Left lung (tissue), 10 donors: ENCODE measurements around the gene GALNT17. TPM values are rescaled to one million over a fixed set of nuclear protein-coding genes. Genes with fewer than 3 reads are reported as not detected.

Source experiments
- ATAC-seq: fragments of 200-7000 bp; cut with Tn5 transposase; one replicate; pipeline ENCODE4 v1.9.1; 2020; ENCODE audit warnings: moderate library complexity
- DNase-seq, 4 donors: peaks; one replicate each; pipeline ENCODE4 v3.0.0-alpha.2; 2013 to 2020
- H3K27ac ChIP-seq, 2 donors: fragments of 200-600 bp; sonication (generic) in 1 of 2; one replicate each; pipeline versions ENCODE4 v1.5.0 to v1.8.0; 2020 to 2021
- H3K27me3 ChIP-seq, 2 donors: fragments of 200-600 bp; sonication (generic) in 1 of 2; one replicate each; pipeline versions ENCODE4 v1.5.0 to v1.8.0; 2020 to 2021
- H3K36me3 ChIP-seq, 2 donors: fragments of 200-600 bp; sonication (generic) in 1 of 2; one replicate each; pipeline versions ENCODE4 v1.5.0 to v1.8.0; 2020 to 2021
- H3K4me1 ChIP-seq, 2 donors: fragments of 200-600 bp; one replicate each; pipeline ENCODE4 v1.8.0; 2021
- H3K4me3 ChIP-seq, 2 donors: fragments of 200-600 bp; sonication (generic) in 1 of 2; one replicate each; pipeline versions ENCODE4 v1.5.0 to v1.8.0; 2020 to 2021; ENCODE audit warnings: mild to moderate bottlenecking in 1 of 2
- H3K9me3 ChIP-seq, 2 donors: fragments of 200-600 bp; sonication (generic) in 1 of 2; one replicate each; pipeline versions ENCODE4 v1.5.0 to v1.8.0; 2020 to 2021
- intact Hi-C, 2 donors: fragments of 100-400 bp; cut with DNase I; formaldehyde crosslinking; loops; one replicate each; pipeline versions ENCODE4 v1.11.2 to v1.14.2; 2022
- polyA plus RNA-seq, 6 donors: library from polyadenylated mRNA; unstranded; fragments of 120-200 nt; gene quantifications; one replicate each; pipeline ENCODE4 v1.2.1, GENCODE V29; 2013; ENCODE audit not compliant: insufficient read length in 6 of 6
- total RNA-seq, 2 donors: library from RNA; stranded (reverse); fragmentation: NEBNext Ultra II Directional; extraction: Animal tissue kit (Norgen Biotek cat#: 25700); gene quantifications; one replicate each; pipeline ENCODE4 v1.2.1, GENCODE V29; 2021
- TF ChIP-seq, protein P1 (sequence below), 2 donors: fragments of 200-600 bp; sonication (generic) in 1 of 2; IDR thresholded peaks; one replicate each; pipeline versions ENCODE4 v1.5.0 to v1.8.0; 2021; ENCODE audit warnings: antibody characterized with exemption in 2 of 2
- donor health status: DM: no; HTN: yes; CAD: no.
- donor health status: DM: no; HTN: no; CAD: no.

Gene GALNT17
- total and polyA plus RNA-seq, 8 donors, result 2.4 to 19.1 (median 9.7) TPM

DNA sequence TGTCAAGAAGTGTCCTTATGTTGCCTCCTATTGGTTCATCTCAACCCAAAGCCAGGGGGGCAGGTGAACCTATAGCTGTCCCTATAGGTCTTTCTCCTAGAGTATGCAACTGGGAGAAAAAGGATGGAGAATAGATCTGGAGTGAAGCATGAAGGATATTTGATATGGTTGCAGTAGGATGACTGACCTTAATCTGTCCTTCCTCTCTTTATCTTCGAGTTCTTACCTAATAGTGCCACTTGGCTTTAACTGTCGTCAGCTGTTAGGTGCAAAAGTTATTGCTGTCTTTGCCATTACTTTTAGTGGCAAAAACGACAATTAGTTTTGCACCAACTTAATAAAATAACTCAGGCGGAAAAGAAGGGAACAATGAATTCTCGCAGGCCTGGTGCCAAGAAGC lies 196.0 kb downstream of the GALNT17 start:
- H3K27me3 ChIP-seq, result no peaks in the 10 kb centered on the region
- intact Hi-C loops, result no loop called here
- DNase-seq (no peak), ATAC-seq (no peak)
- no peaks in the 10 kb centered on the region for H3K9me3 ChIP-seq
- no peak overlapping the region for H3K4me3 ChIP-seq
- H3K36me3 ChIP-seq, result no peaks in the 10 kb centered on the region
- TF ChIP-seq, protein P1, sequence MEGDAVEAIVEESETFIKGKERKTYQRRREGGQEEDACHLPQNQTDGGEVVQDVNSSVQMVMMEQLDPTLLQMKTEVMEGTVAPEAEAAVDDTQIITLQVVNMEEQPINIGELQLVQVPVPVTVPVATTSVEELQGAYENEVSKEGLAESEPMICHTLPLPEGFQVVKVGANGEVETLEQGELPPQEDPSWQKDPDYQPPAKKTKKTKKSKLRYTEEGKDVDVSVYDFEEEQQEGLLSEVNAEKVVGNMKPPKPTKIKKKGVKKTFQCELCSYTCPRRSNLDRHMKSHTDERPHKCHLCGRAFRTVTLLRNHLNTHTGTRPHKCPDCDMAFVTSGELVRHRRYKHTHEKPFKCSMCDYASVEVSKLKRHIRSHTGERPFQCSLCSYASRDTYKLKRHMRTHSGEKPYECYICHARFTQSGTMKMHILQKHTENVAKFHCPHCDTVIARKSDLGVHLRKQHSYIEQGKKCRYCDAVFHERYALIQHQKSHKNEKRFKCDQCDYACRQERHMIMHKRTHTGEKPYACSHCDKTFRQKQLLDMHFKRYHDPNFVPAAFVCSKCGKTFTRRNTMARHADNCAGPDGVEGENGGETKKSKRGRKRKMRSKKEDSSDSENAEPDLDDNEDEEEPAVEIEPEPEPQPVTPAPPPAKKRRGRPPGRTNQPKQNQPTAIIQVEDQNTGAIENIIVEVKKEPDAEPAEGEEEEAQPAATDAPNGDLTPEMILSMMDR (IDR thresholded peaks at IDR 0.05), result no peak
- no peaks in the 10 kb centered on the region for H3K4me1 ChIP-seq
- no peak overlapping the region for H3K27ac ChIP-seq

DNA sequence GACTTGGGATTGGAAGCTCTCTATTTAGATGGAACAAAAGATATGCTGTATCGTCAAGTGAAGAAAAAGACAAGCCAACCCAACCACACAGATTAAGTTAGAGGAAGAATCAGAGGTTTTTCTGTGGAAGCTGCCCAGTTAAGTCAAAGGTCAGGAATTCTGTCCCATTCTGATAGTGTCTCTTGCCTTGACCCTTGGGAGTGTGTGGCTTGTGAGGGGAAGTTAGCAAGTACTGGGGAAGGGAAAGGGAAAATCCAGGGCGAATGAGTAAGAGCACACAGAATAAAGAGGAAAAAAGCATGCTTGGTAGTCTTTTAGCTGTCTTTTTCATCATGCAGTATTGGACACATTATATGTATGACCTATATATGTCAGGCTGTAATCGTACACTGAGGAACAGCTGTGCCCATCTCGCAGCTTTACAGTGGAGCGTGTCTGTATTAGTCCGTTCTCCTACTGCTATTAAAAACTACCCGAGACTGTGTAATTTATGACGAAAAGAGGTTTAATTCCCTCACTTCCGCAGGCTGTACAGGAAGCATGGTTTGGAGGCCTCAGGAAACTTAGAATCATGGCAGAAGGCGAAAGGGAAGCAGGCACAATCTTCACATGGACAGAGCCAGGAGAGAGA lies 197.2 kb downstream of the GALNT17 start:
- H3K27ac ChIP-seq, result no peak overlapping the region
- no peaks in the 10 kb centered on the region for H3K27me3 ChIP-seq

DNA sequence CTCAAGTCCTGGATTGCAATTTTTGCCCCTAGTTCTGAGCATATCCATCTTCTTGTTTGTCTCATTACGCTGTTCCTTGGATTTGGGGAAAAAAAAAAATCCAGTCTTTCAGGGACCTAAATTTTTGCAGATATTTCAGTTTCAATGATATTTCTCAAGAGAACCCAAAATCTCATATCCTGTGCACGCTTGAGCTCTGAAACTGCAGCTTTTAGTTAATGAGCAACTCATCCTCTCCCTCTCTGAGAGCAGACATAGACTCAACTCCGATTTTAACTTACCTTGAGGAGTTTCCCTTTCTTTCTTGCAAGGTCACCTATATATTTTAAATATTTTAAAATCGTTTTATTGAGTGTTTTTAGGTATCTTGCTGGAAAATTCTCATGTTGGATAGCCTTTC lies 200.3 kb downstream of the GALNT17 start:
- TF ChIP-seq, protein P1 (IDR thresholded peaks at IDR 0.05), result no peak
- ATAC-seq (no peak), DNase-seq (no peak)
- H3K27me3 ChIP-seq, result no peaks in the 10 kb centered on the region
- no peaks in the 10 kb centered on the region for H3K4me1 ChIP-seq
- intact Hi-C loops, result no loop called here
- peaks cover 0 to 3% of the 10 kb centered on the region in 2 donors for H3K9me3 ChIP-seq
- H3K36me3 ChIP-seq, result no peaks in the 10 kb centered on the region
- no peak overlapping the region for H3K4me3 ChIP-seq
- H3K27ac ChIP-seq, result no peak overlapping the region

More for the DNA sequence above, 197.2 kb downstream of the GALNT17 start:
- no peaks in the 10 kb centered on the region for H3K36me3 ChIP-seq
- ATAC-seq (no peak), DNase-seq (no peak)
- intact Hi-C loops, result no loop called here
- H3K4me3 ChIP-seq, result no peak overlapping the region
- no peaks in the 10 kb centered on the region for H3K9me3 ChIP-seq
- H3K4me1 ChIP-seq, result no peaks in the 10 kb centered on the region
- TF ChIP-seq, protein P1 (IDR thresholded peaks at IDR 0.05), result no peak

DNA sequence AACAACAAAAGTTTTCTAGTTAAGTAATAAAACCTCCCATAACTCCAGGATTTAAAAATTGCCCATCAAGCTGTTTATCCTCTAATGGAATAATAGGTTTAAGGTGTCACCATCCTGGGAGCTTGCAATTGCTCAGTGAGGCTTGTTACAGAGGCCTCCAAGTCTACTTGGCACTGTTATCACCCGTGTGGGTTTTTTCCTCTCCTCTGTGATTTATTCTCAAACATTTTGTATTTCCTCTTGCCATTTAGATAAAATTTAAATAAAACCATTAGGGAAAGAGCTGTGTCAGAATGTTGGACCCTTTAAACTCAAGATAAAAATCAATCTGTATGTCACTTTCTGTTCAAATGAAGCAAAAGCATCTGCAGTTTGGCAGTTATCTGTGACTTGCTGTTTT lies 202.6 kb downstream of the GALNT17 start:
- ATAC-seq, result no peak
- intact Hi-C loops, result no loop called here

DNA sequence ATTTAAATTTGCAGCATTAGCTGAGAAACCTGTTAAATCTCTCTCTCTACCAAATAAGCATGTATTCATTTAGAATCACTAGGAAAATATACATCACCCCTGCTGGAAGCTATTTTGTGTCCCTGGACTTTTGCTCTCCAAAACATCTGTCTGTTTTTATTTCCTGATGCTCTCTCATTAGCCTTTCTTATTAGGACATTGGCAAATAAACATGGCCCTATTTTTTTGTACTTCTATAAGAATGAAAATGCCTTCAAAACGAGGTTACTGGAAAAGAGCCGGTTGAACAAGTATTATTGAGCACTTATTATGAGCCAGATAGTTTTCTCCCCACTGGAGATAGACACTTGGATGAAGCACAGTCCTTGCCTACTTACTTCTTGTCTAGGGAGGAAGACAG lies 206.9 kb downstream of the GALNT17 start:
- Histone ChIP-seq H3K4me1 (no peaks in the 10 kb centered on the region), H3K4me3 (no peak overlapping the region), H3K27ac (no peak overlapping the region), H3K27me3 (no peaks in the 10 kb centered on the region), H3K9me3 (peaks cover 0 to 10% of the 10 kb centered on the region in 2 donors), H3K36me3 (no peaks in the 10 kb centered on the region)
- intact Hi-C loops, result no loop called here
- TF ChIP-seq, protein P1 (IDR thresholded peaks at IDR 0.05), result no peak
- no peak for DNase-seq
- no peak for ATAC-seq

More for the DNA sequence above, 202.6 kb downstream of the GALNT17 start:
- Histone ChIP-seq H3K9me3 (peaks cover 0 to 3% of the 10 kb centered on the region in 2 donors), H3K4me3 (no peak overlapping the region), H3K27me3 (no peaks in the 10 kb centered on the region), H3K4me1 (no peaks in the 10 kb centered on the region), H3K27ac (no peak overlapping the region), H3K36me3 (no peaks in the 10 kb centered on the region)
- DNase-seq, result no peak
- TF ChIP-seq, protein P1 (IDR thresholded peaks at IDR 0.05), result no peak
